Caco-2 (cell line): ENCODE data around the gene MYB. TPM values are rescaled to one million over a fixed set of nuclear protein-coding genes. Genes with fewer than 3 reads are reported as not detected.
"Not testable (repeated sequence)": the region's sequence is repeated elsewhere in the genome, so short reads cannot be mapped to it uniquely, and the experiment has no call there.

Experiments
- BruUV-seq: library from RNA; stranded (reverse); fragments of 400-500 nt; replicated peaks from 2 replicates; lab custom pipeline; 2021; lab: Mats Ljungman, UMichigan
- CTCF ChIA-PET: fragments of 300-600 bp; sonication (Branson Sonifier 250); formaldehyde crosslinking; loops from one replicate; lab custom pipeline; 2022; ENCODE audit warnings: antibody characterized with exemption; lab: Charles Lee
- POLR2A ChIA-PET: fragments of 300-600 bp; sonication (Branson Sonifier 250); formaldehyde crosslinking; loops from one replicate; lab custom pipeline; 2022; ENCODE audit warnings: antibody characterized with exemption; lab: Charles Lee
- DNase-seq, 2 experiments: peaks; one replicate each; pipeline versions ENCODE4 v3.0.0 to v3.0.0-alpha.2; 2020 to 2022
- H3K27me3 ChIP-seq: replicated peaks from 2 replicates; pipeline ENCODE4 v1.6.0; 2011; ENCODE audit warnings: low read length; ENCODE audit not compliant: control insufficient read depth, insufficient read depth
- H3K36me3 ChIP-seq: 2 replicates; pipeline ENCODE4 v1.5.1; 2011; ENCODE audit warnings: low read length; ENCODE audit not compliant: control insufficient read depth, insufficient read depth
- H3K4me1 ChIP-seq: fragments of 250-450 bp; sonication (Bioruptor Pico); 2 replicates; pipeline ENCODE4 v1.5.1; 2020; ENCODE audit warnings: mild to moderate bottlenecking
- H3K4me3 ChIP-seq: 2 replicates; pipeline ENCODE4 v1.5.1; 2011; ENCODE audit warnings: low read depth, mild to moderate bottlenecking, control low read depth, low read length
- H3K9me3 ChIP-seq: fragments of 250-450 bp; sonication (Bioruptor Pico); 2 replicates; pipeline ENCODE4 v1.5.1; 2020; ENCODE audit warnings: mild to moderate bottlenecking, moderate library complexity
- H3K27ac Mint-ChIP-seq: one replicate; pipeline ENCODE4 v1.8.0; 2022; ENCODE audit warnings: mixed read lengths; ENCODE audit not compliant: unreplicated experiment
- H3K27me3 Mint-ChIP-seq: one replicate; pipeline ENCODE4 v1.8.0; 2022; ENCODE audit warnings: mixed read lengths; ENCODE audit not compliant: insufficient read depth, unreplicated experiment
- H3K36me3 Mint-ChIP-seq: one replicate; pipeline ENCODE4 v1.8.0; 2022; ENCODE audit warnings: mild to moderate bottlenecking, mixed read lengths; ENCODE audit not compliant: insufficient read depth, unreplicated experiment
- H3K4me1 Mint-ChIP-seq: one replicate; pipeline ENCODE4 v1.8.0; 2022; ENCODE audit warnings: low read depth, mixed read lengths; ENCODE audit not compliant: unreplicated experiment
- H3K4me3 Mint-ChIP-seq: one replicate; pipeline ENCODE4 v1.8.0; 2022; ENCODE audit warnings: mild to moderate bottlenecking, moderate library complexity, mixed read lengths; ENCODE audit not compliant: unreplicated experiment
- H3K9me3 Mint-ChIP-seq: one replicate; pipeline ENCODE4 v1.8.0; 2022; ENCODE audit warnings: mixed read lengths; ENCODE audit not compliant: unreplicated experiment
- intact Hi-C: fragments of 100-400 bp; cut with micrococcal nuclease; formaldehyde crosslinking; loops from one replicate; pipeline ENCODE4 v1.10.0; 2022; ENCODE audit not compliant: unreplicated experiment
- total RNA-seq: library from RNA; stranded (reverse); gene quantifications from 2 replicates; pipeline ENCODE4 v1.2.3, GENCODE V29; 2022
- TF ChIP-seq, protein P1 (sequence below), 2 experiments: fragments of 200-600 bp in 1 of 2; IDR thresholded peaks; 1 replicate in 1 of 2; 2 replicates in 1 of 2; pipeline versions ENCODE4 v1.5.1 to v1.8.0; 2011 to 2022; ENCODE audit warnings: antibody characterized with exemption in 1 of 2, control low read depth in 1 of 2, inconsistent platforms in 1 of 2, low read depth in 1 of 2, low read length in 1 of 2, mild to moderate bottlenecking in 1 of 2, moderate library complexity in 1 of 2; ENCODE audit not compliant: insufficient read depth in 1 of 2, severe bottlenecking in 1 of 2, unreplicated experiment in 1 of 2

The MYB gene
- total RNA-seq, 1 experiment from 2014 or later, result 2.7 TPM

DNA sequence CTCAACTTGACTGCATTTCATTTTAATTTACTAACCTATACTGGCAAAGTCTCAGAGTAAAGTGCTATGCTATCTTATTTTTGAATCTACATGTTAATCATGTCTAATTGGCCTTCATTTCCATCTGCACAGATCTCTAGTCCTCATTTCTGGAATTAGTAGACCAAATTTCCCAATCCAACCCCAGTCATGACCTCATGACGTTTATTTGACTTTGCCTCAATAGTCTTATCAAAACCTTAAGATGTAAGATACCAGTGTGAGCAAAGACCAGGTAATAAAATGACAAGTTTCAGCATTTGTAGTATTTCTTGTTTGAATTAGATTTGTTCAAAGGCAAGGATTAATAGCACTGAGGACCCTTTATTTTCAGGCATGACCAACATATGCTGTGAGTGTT lies 43.3 kb upstream of the MYB start:
- CTCF ChIA-PET, result no interaction called here
- BruUV-seq, result no TSS peak
- H3K27me3 Mint-ChIP-seq, result no peaks in the 10 kb centered on the region
- no peaks in the 10 kb centered on the region for H3K27me3 ChIP-seq
- H3K4me3 Mint-ChIP-seq, result no peak overlapping the region
- H3K9me3 Mint-ChIP-seq, result no peaks in the 10 kb centered on the region
- POLR2A ChIA-PET, result no interaction called here
- H3K4me3 ChIP-seq, result no peak overlapping the region
- no peak overlapping the region for H3K27ac Mint-ChIP-seq
- intact Hi-C loops, result no loop called here
- H3K9me3 ChIP-seq, result no peaks in the 10 kb centered on the region
- no peaks in the 10 kb centered on the region for H3K36me3 Mint-ChIP-seq
- peaks cover 5% of the 10 kb centered on the region for H3K4me1 Mint-ChIP-seq
- TF ChIP-seq, protein P1, sequence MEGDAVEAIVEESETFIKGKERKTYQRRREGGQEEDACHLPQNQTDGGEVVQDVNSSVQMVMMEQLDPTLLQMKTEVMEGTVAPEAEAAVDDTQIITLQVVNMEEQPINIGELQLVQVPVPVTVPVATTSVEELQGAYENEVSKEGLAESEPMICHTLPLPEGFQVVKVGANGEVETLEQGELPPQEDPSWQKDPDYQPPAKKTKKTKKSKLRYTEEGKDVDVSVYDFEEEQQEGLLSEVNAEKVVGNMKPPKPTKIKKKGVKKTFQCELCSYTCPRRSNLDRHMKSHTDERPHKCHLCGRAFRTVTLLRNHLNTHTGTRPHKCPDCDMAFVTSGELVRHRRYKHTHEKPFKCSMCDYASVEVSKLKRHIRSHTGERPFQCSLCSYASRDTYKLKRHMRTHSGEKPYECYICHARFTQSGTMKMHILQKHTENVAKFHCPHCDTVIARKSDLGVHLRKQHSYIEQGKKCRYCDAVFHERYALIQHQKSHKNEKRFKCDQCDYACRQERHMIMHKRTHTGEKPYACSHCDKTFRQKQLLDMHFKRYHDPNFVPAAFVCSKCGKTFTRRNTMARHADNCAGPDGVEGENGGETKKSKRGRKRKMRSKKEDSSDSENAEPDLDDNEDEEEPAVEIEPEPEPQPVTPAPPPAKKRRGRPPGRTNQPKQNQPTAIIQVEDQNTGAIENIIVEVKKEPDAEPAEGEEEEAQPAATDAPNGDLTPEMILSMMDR (IDR thresholded peaks at IDR 0.05; ENCODE audit: insufficient read depth in 1 of 2, low read depth in 1 of 2, low read length in 1 of 2, severe bottlenecking in 1 of 2, unreplicated experiment in 1 of 2), result no peak
- no peaks in the 10 kb centered on the region for H3K36me3 ChIP-seq
- H3K4me1 ChIP-seq, result peaks cover 10% of the 10 kb centered on the region; the same call in 1 of the 2 replicates
- peak in 1 of 2 experiments; percentile 24 for DNase-seq

DNA sequence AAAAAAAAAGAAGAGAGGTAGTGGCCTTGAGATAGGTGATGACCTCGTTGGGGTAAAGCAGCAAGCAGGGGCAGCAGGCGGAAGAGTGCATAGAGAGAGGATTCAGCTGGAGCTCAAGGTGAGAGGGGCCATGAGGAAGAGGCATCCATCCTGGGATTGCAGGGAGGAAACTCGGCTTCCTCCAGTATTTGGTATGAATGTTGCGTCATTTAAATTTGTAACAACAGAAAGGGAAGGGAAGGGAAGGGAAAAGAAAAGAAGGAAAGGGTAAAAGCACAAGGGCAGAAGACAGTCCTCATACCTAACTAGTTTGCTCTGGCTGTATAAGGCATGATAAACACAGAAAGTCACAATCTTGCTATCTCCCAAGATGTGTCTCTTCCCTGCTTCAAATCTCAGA lies 39.9 kb upstream of the MYB start:
- Mint-ChIP-seq H3K27me3 (no peaks in the 10 kb centered on the region), H3K36me3 (no peaks in the 10 kb centered on the region), H3K9me3 (no peaks in the 10 kb centered on the region), H3K4me1 (peaks cover 5% of the 10 kb centered on the region), H3K4me3 (no peak overlapping the region), H3K27ac (no peak overlapping the region)
- ChIA-PET POLR2A (no interaction called here), CTCF (no interaction called here)
- no peak for DNase-seq
- intact Hi-C loops, result no loop called here
- BruUV-seq, result no TSS peak
- TF ChIP-seq, protein P1 (IDR thresholded peaks at IDR 0.05; ENCODE audit: insufficient read depth in 1 of 2, low read depth in 1 of 2, low read length in 1 of 2, severe bottlenecking in 1 of 2, unreplicated experiment in 1 of 2), result no peak
- H3K27me3 ChIP-seq, result no peaks in the 10 kb centered on the region
- no peak overlapping the region for H3K4me3 ChIP-seq
- H3K36me3 ChIP-seq, result no peaks in the 10 kb centered on the region
- H3K4me1 ChIP-seq, result peaks cover 10% of the 10 kb centered on the region; the same call in 1 of the 2 replicates
- H3K9me3 ChIP-seq, result no peaks in the 10 kb centered on the region

DNA sequence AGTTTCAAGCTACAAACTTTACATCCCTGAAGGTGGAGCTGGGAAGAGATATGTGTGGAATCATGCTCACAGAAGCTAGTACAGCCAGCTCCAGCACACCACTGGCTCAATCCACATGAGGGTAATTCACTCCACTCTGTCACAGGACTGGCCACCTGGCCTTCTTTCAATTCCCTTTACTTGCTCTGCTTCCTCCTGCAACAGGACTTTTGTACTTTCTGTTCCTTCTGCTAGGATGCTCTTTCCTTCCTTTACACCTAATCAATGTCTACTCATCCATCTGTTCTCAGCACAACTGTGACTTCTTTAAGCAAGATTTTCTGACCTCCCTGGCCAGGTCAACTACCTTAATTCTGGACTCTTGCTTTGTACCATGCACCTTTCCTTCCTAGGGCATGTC lies 39.4 kb upstream of the MYB start:
- H3K27me3 Mint-ChIP-seq, result no peaks in the 10 kb centered on the region
- ChIA-PET CTCF (no interaction called here), POLR2A (no interaction called here)
- no peak overlapping the region for H3K4me3 Mint-ChIP-seq
- no peaks in the 10 kb centered on the region for H3K9me3 Mint-ChIP-seq
- Histone ChIP-seq H3K4me3 (no peak overlapping the region), H3K9me3 (no peaks in the 10 kb centered on the region), H3K4me1 (peaks cover 10% of the 10 kb centered on the region; the same call in 1 of the 2 replicates), H3K36me3 (no peaks in the 10 kb centered on the region), H3K27me3 (no peaks in the 10 kb centered on the region)
- BruUV-seq, result no TSS peak
- no peak overlapping the region for H3K27ac Mint-ChIP-seq
- intact Hi-C loops, result no loop called here
- H3K36me3 Mint-ChIP-seq, result no peaks in the 10 kb centered on the region
- TF ChIP-seq, protein P1 (IDR thresholded peaks at IDR 0.05; ENCODE audit: insufficient read depth in 1 of 2, low read depth in 1 of 2, low read length in 1 of 2, severe bottlenecking in 1 of 2, unreplicated experiment in 1 of 2), result no peak
- no peak for DNase-seq
- peaks cover 5% of the 10 kb centered on the region for H3K4me1 Mint-ChIP-seq

DNA sequence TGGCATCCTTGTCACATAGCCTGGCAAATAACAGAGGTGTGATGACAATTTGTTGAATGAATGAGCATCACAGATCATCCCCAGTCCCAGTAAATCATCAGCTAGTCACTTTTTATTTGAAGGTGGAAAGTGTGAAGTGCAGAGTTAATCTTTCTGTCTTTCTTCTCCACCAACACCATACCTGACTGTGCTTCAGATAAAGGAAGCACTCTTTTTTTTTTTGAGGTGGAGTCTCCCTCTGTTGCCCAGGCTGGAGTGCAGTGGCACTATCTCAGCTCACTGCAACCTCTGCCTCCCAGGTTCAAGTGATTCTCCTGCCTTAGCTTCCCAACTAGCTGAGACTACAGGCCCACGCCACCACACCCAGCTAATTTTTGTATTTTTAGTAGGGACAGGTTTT lies 38.9 kb upstream of the MYB start:
- BruUV-seq, H3K9me3 Mint-ChIP-seq, H3K4me1 ChIP-seq, DNase-seq, H3K4me3 Mint-ChIP-seq, H3K36me3 ChIP-seq, H3K27me3 Mint-ChIP-seq, H3K4me1 Mint-ChIP-seq, H3K27ac Mint-ChIP-seq, H3K27me3 ChIP-seq, CTCF ChIA-PET, intact Hi-C loops, H3K4me3 ChIP-seq, H3K36me3 Mint-ChIP-seq, H3K9me3 ChIP-seq, POLR2A ChIA-PET: not testable (repeated sequence)
